T-helper 1 cell treated with Interleukin-12 subunit alpha and Interleukin-12 subunit beta and Interleukin-4 antibody, amounts not matched to agents 30 μg/mL and 1 μg/mL, for 36 hours (primary cell): ENCODE measurements around the gene CLVS2.

Experiments used
- H3K27ac Mint-ChIP-seq: one replicate; pipeline ENCODE4 v1.8.0; 2021; ENCODE audit warnings: mild to moderate bottlenecking, mixed read lengths
- H3K27me3 Mint-ChIP-seq: one replicate; pipeline ENCODE4 v1.8.0; 2021; ENCODE audit warnings: low read depth, mixed read lengths
- H3K36me3 Mint-ChIP-seq: one replicate; pipeline ENCODE4 v1.8.0; 2021; ENCODE audit warnings: low read depth, mixed read lengths
- H3K4me1 Mint-ChIP-seq: one replicate; pipeline ENCODE4 v1.8.0; 2021; ENCODE audit warnings: low read depth, mixed read lengths
- H3K4me3 Mint-ChIP-seq: one replicate; pipeline ENCODE4 v1.8.0; 2021; ENCODE audit warnings: mild to moderate bottlenecking, moderate library complexity, mixed read lengths
- H3K9me3 Mint-ChIP-seq: one replicate; pipeline ENCODE4 v1.8.0; 2021; ENCODE audit warnings: mixed read lengths

Gene CLVS2

DNA sequence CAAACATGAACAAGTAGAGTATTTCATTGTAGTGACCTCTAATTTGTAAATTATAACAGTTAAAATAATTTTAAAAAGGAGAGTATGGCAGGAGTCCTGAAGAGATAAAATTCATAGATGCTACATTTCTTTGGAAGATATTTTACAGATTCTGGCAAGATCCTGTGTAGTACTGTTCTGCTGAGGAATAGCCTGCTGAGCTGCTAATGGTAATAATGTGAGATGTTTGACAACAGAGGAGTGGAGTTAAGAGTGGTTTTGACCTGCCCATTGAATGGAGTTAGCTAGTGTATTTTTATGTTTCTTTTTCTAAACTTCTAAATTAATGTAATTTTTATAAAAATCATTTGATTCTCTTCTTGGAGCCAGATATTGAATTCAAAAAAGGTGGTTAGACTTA, 11.8 kb downstream of the CLVS2 start:
- H3K36me3 Mint-ChIP-seq: no peaks in the 10 kb centered on the region
- H3K9me3 Mint-ChIP-seq: no peaks in the 10 kb centered on the region
- H3K4me3 Mint-ChIP-seq: no peak overlapping the region
- H3K4me1 Mint-ChIP-seq: no peaks in the 10 kb centered on the region
- no peaks in the 10 kb centered on the region for H3K27me3 Mint-ChIP-seq
- H3K27ac Mint-ChIP-seq: no peak overlapping the region

DNA sequence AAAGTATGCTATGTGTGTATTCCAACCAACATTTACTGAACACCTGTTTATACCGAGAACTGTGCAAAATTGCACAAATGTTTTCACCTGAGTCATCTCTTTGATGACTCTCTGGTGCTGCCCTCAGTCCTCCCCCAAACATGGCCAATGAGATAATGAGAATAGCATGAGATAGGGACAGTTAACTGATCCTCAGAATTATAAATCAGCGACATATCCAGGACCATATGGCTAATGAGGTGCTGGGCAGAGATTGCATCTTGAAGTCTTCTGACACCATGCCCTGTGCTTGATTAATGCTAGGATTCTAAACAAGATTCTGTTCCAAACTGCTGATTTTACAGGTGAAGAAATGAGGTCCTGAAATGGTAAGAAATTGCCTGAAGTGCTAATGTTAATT, 13.0 kb downstream of the CLVS2 start:
- Mint-ChIP-seq H3K27me3 (no peaks in the 10 kb centered on the region), H3K9me3 (no peaks in the 10 kb centered on the region), H3K36me3 (no peaks in the 10 kb centered on the region), H3K4me1 (no peaks in the 10 kb centered on the region), H3K27ac (no peak overlapping the region), H3K4me3 (no peak overlapping the region)

DNA sequence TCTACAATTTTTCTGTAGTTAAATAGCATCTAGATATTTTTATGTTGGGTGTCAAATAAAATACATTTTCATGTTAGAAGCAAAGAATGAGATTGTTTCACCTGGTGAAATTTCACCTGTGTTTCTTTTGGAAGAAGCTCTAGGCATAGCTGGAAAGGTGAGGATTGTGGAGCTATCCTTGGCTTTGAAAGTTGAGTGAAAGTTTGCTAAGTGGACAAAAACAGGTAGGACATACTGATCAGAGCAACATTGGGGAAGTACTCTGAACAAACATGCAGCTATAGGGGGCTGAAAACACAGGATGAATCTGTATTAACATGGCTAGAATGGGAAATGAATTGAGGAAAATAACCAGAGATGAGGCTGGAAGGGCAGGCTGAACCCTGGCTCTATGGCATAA, 18.8 kb downstream of the CLVS2 start:
- Mint-ChIP-seq H3K4me1 (no peaks in the 10 kb centered on the region), H3K27me3 (no peaks in the 10 kb centered on the region), H3K9me3 (no peaks in the 10 kb centered on the region), H3K27ac (no peak overlapping the region), H3K4me3 (no peak overlapping the region), H3K36me3 (no peaks in the 10 kb centered on the region)

DNA sequence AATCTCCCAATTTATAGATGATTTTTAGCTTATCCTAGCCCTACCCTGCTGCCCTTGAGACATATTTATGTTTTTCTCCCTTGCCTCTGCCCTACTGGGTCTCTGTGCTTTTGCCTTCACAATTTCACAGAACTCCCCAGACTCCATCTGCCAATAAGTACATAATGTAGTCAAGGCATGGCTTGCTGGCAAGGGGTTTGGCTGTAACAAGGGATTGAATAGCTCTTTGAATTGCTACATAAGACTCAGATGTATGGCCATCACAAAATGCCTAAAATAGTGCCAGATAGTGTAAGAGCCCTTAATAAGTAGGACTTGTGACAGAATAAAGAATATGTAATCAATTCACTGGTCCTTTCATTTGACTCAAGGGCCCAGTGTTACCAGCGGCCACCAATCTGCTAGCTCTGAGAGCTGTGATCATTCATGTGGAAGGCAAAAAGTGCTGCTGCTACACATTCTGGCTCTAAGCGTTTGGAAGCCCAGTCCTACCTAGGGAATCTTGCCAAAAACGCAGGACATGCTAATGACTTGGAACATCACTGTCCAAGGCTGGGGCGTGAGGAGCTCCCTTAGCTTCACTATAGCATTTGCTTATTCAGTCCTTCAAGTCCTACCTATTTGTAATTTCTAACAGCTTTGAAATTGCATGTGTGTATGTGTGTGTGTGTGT, 20.5 kb downstream of the CLVS2 start:
- no peak overlapping the region for H3K4me3 Mint-ChIP-seq
- no peaks in the 10 kb centered on the region for H3K4me1 Mint-ChIP-seq
- no peaks in the 10 kb centered on the region for H3K9me3 Mint-ChIP-seq
- H3K27ac Mint-ChIP-seq: no peak overlapping the region
- H3K36me3 Mint-ChIP-seq: no peaks in the 10 kb centered on the region
- no peaks in the 10 kb centered on the region for H3K27me3 Mint-ChIP-seq

DNA sequence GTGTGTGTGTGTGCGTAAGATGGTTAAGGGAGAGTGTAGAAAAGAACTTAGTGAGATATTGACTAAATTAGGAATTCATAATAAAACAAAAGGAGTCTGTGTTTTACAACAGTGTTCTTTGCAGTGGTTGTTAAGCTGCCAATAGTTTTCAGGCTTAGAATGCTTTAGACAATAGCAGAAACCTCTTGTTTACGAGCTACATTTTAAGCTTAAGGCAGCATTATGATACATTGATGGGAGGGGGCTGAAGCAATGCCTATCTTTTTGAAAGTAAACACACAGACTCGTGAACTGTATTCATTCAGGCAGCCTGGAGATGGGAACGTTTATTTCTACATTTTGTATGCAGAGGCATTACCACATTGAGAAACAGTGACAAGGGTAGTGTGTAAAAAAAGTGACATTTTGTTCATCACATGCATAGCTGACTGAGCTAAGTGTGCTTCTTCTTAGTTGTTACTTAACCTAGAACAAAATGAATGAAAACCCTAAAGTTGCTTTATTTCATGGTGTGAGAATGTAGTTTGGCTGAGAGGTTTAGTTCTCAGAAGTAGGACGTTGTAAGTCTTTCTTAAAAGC, 21.2 kb downstream of the CLVS2 start:
- Mint-ChIP-seq H3K27me3 (no peaks in the 10 kb centered on the region), H3K4me1 (no peaks in the 10 kb centered on the region), H3K36me3 (no peaks in the 10 kb centered on the region), H3K9me3 (no peaks in the 10 kb centered on the region), H3K4me3 (no peak overlapping the region), H3K27ac (no peak overlapping the region)

DNA sequence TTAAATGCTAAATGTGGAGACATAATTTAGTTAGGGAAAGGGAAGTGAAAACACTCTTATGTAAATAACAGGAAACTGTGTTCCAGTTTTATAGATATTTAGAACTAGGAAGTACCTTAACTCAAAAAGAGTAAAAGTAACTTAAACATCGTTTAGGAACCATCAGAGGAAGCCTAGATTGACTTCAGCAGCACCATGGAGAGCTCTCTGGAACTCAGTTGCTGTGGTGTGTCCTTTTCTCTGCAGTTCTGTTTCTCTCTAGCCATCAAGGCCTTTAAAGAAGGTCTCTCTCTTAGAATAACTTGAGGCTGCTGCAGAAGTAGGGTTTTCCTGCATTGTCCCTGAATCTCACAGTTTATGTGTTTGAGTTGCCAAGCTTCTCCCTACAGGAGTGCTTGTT, 26.9 kb downstream of the CLVS2 start:
- Mint-ChIP-seq H3K9me3 (no peaks in the 10 kb centered on the region), H3K27me3 (no peaks in the 10 kb centered on the region), H3K4me3 (no peak overlapping the region), H3K4me1 (no peaks in the 10 kb centered on the region), H3K36me3 (no peaks in the 10 kb centered on the region), H3K27ac (no peak overlapping the region)

DNA sequence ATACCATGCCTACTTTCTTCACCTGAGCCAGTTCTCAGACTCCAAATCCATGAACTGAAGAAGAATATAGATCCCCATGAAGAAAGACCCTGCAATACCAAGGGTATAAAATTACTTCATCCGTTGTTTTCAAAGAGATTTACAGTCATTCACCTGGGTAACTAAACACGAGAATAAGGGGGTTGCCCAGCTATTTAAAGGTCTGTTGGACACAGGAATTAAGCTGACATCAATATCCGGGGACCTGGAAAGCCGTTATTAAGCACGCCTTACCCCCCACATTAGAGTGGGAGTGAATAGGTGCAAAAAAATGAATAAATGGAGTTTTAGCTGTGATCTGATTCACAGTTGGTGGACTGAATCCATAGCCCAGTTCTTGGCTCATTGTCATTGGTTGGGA, 28.9 kb downstream of the CLVS2 start:
- no peaks in the 10 kb centered on the region for H3K4me1 Mint-ChIP-seq
- no peaks in the 10 kb centered on the region for H3K27me3 Mint-ChIP-seq
- no peak overlapping the region for H3K27ac Mint-ChIP-seq
- no peaks in the 10 kb centered on the region for H3K36me3 Mint-ChIP-seq
- no peak overlapping the region for H3K4me3 Mint-ChIP-seq
- H3K9me3 Mint-ChIP-seq: no peaks in the 10 kb centered on the region

DNA sequence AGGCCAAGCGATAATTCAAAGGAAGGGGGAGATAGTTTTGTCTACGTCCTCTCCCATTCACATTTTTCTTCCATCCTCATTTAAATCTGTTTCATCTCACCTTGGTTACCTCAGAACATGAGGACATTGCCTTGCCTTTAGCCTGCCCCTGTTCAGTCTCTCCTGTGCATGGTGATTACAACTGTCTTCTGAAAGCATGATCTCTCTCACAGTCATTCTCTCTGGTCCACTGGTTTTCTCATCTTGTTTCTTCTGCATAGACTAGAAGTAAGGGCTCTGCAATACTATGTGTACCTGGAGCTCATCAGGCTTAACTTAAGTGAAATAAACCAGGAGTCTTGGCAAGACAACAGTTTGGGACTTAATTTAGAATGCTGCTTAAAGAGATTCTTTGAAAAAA, 31.4 kb downstream of the CLVS2 start:
- Mint-ChIP-seq H3K4me3 (no peak overlapping the region), H3K4me1 (no peaks in the 10 kb centered on the region), H3K27ac (no peak overlapping the region), H3K27me3 (no peaks in the 10 kb centered on the region), H3K9me3 (no peaks in the 10 kb centered on the region), H3K36me3 (no peaks in the 10 kb centered on the region)

DNA sequence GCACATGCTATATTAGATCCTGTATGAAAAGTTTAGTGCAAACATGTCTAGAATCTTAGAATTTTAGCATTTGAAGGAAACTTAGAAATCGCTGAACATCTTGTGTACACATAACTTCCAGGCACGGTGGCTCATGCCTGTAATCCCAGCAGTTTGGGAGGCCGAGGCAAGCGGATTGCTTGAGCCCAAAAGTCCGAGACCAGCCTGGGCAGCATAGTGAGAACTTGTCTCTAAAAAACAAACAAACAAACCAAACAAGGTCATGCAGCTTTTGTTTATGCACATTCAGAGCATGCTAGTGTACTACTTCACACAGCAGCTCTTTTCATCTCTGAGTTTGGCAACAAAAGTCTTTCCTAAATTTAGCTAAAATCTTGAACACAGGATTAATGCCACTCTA, 32.2 kb downstream of the CLVS2 start:
- no peak overlapping the region for H3K4me3 Mint-ChIP-seq
- no peak overlapping the region for H3K27ac Mint-ChIP-seq
- no peaks in the 10 kb centered on the region for H3K4me1 Mint-ChIP-seq
- no peaks in the 10 kb centered on the region for H3K9me3 Mint-ChIP-seq
- no peaks in the 10 kb centered on the region for H3K36me3 Mint-ChIP-seq
- no peaks in the 10 kb centered on the region for H3K27me3 Mint-ChIP-seq

DNA sequence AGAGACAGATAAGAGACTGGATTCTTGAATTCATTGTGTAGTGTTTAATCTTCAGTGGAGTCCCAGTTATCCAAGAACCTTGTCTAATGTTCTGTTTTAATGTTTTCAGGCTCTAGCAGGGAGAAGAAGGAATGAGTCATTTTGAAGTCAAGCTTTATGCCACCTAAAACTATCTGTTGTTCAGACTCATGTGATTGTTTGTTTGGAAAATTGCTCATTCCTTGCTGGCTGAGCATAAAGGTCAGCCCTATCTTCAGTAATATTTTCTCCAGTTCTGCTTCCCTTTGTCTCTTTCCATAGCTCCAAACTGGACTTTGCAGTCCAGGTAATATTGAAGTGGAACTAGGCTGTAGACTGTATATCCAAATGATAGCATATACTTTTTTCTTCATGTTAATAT, 34.2 kb downstream of the CLVS2 start:
- Mint-ChIP-seq H3K27ac (no peak overlapping the region), H3K4me3 (no peak overlapping the region), H3K36me3 (no peaks in the 10 kb centered on the region), H3K9me3 (no peaks in the 10 kb centered on the region), H3K27me3 (no peaks in the 10 kb centered on the region), H3K4me1 (no peaks in the 10 kb centered on the region)

DNA sequence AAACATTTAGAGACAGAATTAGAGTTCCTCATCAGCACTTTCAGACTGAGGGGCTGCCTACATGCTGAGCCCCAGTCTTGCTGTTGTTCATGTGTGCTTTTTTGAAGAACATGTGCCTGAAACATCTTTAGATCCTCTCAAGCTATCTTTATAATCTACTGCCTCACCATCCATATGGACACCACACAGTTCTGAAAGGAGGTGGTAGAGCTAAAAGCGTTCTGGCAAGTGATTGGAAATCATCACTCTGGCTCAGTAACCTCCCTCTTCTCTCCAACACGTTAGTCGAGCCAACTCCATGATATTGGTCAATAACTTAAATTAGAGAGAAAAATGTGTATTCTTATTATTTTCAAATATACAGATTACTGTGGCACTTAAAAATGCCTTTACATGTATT, 40.6 kb downstream of the CLVS2 start:
- Mint-ChIP-seq H3K27me3 (no peaks in the 10 kb centered on the region), H3K4me3 (no peak overlapping the region), H3K27ac (no peak overlapping the region), H3K4me1 (no peaks in the 10 kb centered on the region), H3K9me3 (no peaks in the 10 kb centered on the region), H3K36me3 (no peaks in the 10 kb centered on the region)

DNA sequence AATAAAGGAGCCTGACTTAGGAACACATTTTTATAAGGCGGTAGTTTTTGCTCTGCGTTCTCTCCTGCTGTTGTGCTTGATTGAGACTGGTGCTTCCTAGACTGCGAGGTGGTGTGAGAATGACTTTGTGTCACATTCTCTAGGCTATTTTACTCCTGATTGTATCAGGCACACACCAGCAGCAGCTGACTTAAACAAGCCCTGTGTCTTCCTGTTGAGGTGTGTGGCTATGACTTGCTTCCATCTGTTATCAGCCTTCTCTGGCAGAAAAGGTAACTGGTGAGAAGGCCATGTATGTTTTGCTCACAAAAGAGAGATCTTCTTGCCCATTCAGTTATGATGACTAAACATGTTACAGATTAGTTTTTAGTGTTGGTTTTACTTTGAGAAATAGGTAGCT, 43.4 kb downstream of the CLVS2 start:
- Mint-ChIP-seq H3K9me3 (no peaks in the 10 kb centered on the region), H3K4me3 (no peak overlapping the region), H3K36me3 (no peaks in the 10 kb centered on the region), H3K27ac (no peak overlapping the region), H3K27me3 (no peaks in the 10 kb centered on the region), H3K4me1 (no peaks in the 10 kb centered on the region)

DNA sequence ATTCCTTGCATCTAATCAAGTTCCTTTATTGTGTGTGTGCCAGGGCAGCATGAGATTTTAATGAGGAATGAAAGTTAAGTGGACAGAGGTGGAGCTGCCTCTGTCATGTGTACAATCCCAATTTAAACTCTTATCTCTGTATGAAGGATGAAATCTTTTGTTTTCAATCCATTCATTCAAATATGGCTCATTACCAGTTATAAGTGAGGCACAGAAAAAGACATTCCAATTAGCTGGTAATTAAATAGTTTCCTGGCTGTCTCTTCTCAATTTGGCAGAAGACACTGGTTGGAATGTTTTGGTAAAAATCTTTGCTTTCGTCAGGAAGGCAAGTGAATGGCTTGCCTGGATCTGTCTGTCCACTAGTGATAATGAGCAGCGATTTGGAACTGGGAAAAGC, 46.4 kb downstream of the CLVS2 start:
- no peaks in the 10 kb centered on the region for H3K9me3 Mint-ChIP-seq
- H3K27me3 Mint-ChIP-seq: no peaks in the 10 kb centered on the region
- H3K4me3 Mint-ChIP-seq: no peak overlapping the region
- H3K36me3 Mint-ChIP-seq: no peaks in the 10 kb centered on the region
- H3K27ac Mint-ChIP-seq: no peak overlapping the region
- H3K4me1 Mint-ChIP-seq: no peaks in the 10 kb centered on the region

DNA sequence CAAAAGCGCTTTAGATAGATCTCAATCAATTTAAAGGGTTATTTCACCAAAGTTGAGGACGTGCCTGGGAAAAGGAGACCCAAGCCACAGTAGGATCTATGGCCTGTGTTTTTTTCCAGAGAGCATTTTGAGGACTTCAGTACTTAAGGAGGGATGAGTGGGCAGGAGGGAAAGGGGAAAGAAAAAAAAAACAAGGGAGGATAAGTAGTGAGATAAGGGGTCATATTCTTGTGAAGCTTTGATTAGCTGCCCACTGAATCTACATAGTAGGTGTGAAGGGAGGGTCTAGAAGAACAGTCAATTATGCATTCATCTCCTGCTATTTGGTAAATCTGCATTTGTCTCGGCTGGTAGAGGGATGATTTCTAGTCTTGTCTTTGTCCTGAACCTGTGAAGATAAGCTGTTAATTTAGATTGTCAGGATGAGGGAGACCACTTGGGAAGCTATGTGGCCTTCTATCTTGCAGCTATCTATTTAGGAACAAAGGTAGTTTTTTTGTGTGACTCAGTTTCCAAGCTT, 48.4 kb downstream of the CLVS2 start:
- H3K4me1 Mint-ChIP-seq: no peaks in the 10 kb centered on the region
- no peaks in the 10 kb centered on the region for H3K27me3 Mint-ChIP-seq
- H3K27ac Mint-ChIP-seq: no peak overlapping the region
- H3K4me3 Mint-ChIP-seq: no peak overlapping the region
- H3K36me3 Mint-ChIP-seq: no peaks in the 10 kb centered on the region
- H3K9me3 Mint-ChIP-seq: no peaks in the 10 kb centered on the region

DNA sequence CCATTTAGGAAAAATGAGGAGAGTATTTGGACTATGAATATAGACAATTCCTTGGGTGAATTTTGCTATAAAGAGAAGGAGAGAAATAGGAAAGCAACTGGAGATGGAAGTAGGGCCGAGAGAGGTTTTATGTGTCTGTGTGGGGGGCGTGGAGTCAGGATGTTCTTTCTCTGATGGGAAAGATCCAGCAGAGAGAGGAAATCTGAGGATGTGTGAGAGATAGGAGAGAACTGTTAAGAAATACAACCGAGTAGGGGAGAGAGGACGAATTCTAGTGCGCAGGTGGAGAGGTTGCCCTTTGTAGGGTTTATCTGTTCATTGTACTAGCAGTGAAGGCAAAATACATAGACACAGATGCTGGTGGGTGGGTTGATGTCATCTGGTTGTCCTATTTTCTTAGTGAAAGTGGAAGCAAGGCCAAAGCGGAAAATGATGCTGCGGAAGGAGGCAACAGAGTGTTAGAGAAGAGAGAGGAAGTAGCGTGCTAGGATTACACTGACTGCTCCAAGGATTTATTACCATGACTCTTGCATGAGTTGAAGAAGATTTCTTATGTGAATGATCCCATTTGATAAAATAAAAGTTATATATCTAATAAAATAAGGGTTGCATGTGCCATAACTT, 57.7 kb downstream of the CLVS2 start:
- Mint-ChIP-seq H3K27ac (no peak overlapping the region), H3K27me3 (no peaks in the 10 kb centered on the region), H3K4me1 (no peaks in the 10 kb centered on the region), H3K9me3 (no peaks in the 10 kb centered on the region), H3K36me3 (no peaks in the 10 kb centered on the region), H3K4me3 (no peak overlapping the region)
